Glutamatergic neuron (in vitro differentiated cells): Measurements from ENCODE around the gene GNAI1. TPM values are rescaled to one million over a fixed set of nuclear protein-coding genes. Genes with fewer than 3 reads are reported as not detected.

Source experiments
- DNase-seq: peaks from one replicate; pipeline ENCODE4 v3.0.0; 2022
- H3K27ac Mint-ChIP-seq: one replicate; pipeline ENCODE4 v1.8.0; 2020; ENCODE audit warnings: mild to moderate bottlenecking, mixed read lengths, inconsistent platforms; ENCODE audit not compliant: unreplicated experiment
- H3K27me3 Mint-ChIP-seq: one replicate; pipeline ENCODE4 v1.8.0; 2020; ENCODE audit warnings: mild to moderate bottlenecking, moderate library complexity, mixed read lengths, inconsistent platforms; ENCODE audit not compliant: unreplicated experiment
- H3K36me3 Mint-ChIP-seq: one replicate; pipeline ENCODE4 v1.8.0; 2020; ENCODE audit warnings: mild to moderate bottlenecking, mixed read lengths, inconsistent platforms; ENCODE audit not compliant: unreplicated experiment
- H3K4me1 Mint-ChIP-seq: one replicate; pipeline ENCODE4 v1.8.0; 2020; ENCODE audit warnings: mild to moderate bottlenecking, low read depth, mixed read lengths, inconsistent platforms; ENCODE audit not compliant: unreplicated experiment
- H3K4me3 Mint-ChIP-seq: one replicate; pipeline ENCODE4 v1.8.0; 2020; ENCODE audit warnings: mild to moderate bottlenecking, mixed read lengths, inconsistent platforms; ENCODE audit not compliant: unreplicated experiment
- H3K9me3 Mint-ChIP-seq: one replicate; pipeline ENCODE4 v1.8.0; 2020; ENCODE audit warnings: mild to moderate bottlenecking, moderate library complexity, mixed read lengths, inconsistent platforms; ENCODE audit not compliant: unreplicated experiment
- total RNA-seq: library from RNA; stranded (reverse); fragmentation: NEBNext Ultra II Directional; extraction: Animal tissue kit (Norgen Biotek cat#: 25700); gene quantifications from one replicate; pipeline ENCODE4 v1.2.1, GENCODE V29; 2021; ENCODE audit not compliant: unreplicated experiment
- TF ChIP-seq, protein P1 (sequence below): fragments of 200-600 bp; sonication (generic); IDR thresholded peaks from one replicate; pipeline ENCODE4 v1.5.0; 2021; ENCODE audit not compliant: partially characterized antibody, unreplicated experiment

Gene GNAI1
- total RNA-seq, 1 donor from 2014 or later = 61.9 TPM

DNA sequence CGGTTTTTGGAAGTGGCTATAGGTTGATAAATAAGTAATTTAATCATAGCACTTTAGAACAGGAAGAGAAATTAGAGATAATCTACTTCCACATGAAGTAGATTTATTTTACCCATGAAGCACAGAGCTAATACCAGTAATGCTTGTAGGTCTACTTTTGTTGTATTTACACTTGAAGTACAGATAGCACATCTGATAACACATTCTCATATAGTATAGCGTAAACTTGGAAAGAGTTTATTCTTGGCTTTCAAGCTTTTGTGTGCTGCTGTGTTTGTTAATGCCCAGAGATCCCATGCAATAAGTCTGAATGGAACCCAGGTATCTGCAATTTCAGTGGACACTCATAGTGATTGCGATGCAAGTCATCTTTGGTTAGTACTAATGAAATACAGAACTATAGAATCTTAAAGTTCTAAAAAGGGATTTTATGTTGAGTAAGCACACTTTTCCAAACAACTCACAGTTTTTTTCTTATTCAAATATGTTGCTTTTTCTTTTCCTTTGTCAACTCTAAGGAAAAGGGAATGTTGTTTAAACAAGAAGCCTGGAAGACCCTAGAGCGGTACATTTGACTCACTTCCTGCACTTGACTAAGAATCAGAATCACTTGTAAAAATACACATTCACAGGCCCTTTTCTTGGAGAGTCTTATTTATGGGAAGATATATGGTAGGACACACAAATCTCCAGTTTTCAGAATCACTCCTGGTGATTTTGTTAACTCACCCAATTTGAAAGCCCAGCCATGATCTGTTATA is 105.8 kb downstream of the GNAI1 start:
- DNase-seq = no peak
- peaks cover 2% of the 10 kb centered on the region for H3K27me3 Mint-ChIP-seq
- H3K36me3 Mint-ChIP-seq = no peaks in the 10 kb centered on the region
- no peak overlapping the region for H3K4me3 Mint-ChIP-seq
- H3K27ac Mint-ChIP-seq = no peak overlapping the region
- peaks cover 19% of the 10 kb centered on the region for H3K4me1 Mint-ChIP-seq
- TF ChIP-seq, protein P1, sequence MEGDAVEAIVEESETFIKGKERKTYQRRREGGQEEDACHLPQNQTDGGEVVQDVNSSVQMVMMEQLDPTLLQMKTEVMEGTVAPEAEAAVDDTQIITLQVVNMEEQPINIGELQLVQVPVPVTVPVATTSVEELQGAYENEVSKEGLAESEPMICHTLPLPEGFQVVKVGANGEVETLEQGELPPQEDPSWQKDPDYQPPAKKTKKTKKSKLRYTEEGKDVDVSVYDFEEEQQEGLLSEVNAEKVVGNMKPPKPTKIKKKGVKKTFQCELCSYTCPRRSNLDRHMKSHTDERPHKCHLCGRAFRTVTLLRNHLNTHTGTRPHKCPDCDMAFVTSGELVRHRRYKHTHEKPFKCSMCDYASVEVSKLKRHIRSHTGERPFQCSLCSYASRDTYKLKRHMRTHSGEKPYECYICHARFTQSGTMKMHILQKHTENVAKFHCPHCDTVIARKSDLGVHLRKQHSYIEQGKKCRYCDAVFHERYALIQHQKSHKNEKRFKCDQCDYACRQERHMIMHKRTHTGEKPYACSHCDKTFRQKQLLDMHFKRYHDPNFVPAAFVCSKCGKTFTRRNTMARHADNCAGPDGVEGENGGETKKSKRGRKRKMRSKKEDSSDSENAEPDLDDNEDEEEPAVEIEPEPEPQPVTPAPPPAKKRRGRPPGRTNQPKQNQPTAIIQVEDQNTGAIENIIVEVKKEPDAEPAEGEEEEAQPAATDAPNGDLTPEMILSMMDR = no peak
- H3K9me3 Mint-ChIP-seq = no peaks in the 10 kb centered on the region

GRCh38 chr7:80241671-80242070 is 107.0 kb downstream of the GNAI1 start:
- H3K4me1 Mint-ChIP-seq = peaks cover 12% of the 10 kb centered on the region

DNA sequence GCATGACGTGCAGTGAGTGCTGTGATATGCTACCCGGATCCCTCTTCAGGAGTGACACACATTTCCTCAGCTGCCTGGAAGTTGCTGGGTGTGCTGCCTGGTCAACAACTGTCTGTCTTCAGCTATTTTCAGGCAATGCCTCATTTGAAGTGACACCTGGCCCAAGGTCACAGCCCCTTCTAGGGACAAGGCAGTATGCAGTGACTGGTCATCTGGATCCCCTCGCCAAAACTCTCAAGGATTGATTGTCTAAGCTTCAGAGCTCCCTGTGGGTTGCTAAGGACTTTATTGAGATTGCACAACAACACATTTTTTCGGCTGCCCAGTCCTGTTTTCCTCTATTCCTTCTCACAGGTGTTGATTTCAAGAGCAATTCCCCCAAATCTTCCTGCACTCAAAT is 108.8 kb downstream of the GNAI1 start:
- H3K4me1 Mint-ChIP-seq = peaks cover 10% of the 10 kb centered on the region
- H3K36me3 Mint-ChIP-seq = no peaks in the 10 kb centered on the region
- H3K27me3 Mint-ChIP-seq = peaks cover 2% of the 10 kb centered on the region
- H3K9me3 Mint-ChIP-seq = no peaks in the 10 kb centered on the region
- TF ChIP-seq, protein P1 = no peak
- no peak overlapping the region for H3K4me3 Mint-ChIP-seq
- no peak for DNase-seq
- H3K27ac Mint-ChIP-seq = no peak overlapping the region

More at GRCh38 chr7:80241671-80242070, 107.0 kb downstream of the GNAI1 start:
- no peak overlapping the region for H3K4me3 Mint-ChIP-seq
- no peaks in the 10 kb centered on the region for H3K9me3 Mint-ChIP-seq
- H3K36me3 Mint-ChIP-seq = no peaks in the 10 kb centered on the region
- TF ChIP-seq, protein P1 = no peak
- H3K27me3 Mint-ChIP-seq = peaks cover 2% of the 10 kb centered on the region
- no peak for DNase-seq
- H3K27ac Mint-ChIP-seq = no peak overlapping the region

GRCh38 chr7:80244206-80244916 is 109.7 kb downstream of the GNAI1 start:
- Mint-ChIP-seq H3K4me1 (peaks cover 10% of the 10 kb centered on the region), H3K4me3 (peak overlapping the region; percentile 34), H3K36me3 (no peaks in the 10 kb centered on the region), H3K9me3 (no peaks in the 10 kb centered on the region), H3K27me3 (peaks cover 2% of the 10 kb centered on the region), H3K27ac (peak overlapping the region; percentile 78)
- TF ChIP-seq, protein P1 = no peak
- no peak for DNase-seq

- H3K36me3 Mint-ChIP-seq = no peaks in the 10 kb centered on the region
- peaks cover 10% of the 10 kb centered on the region for H3K4me1 Mint-ChIP-seq
- no peaks in the 10 kb centered on the region for H3K9me3 Mint-ChIP-seq
- H3K4me3 Mint-ChIP-seq = no peak overlapping the region
- DNase-seq = no peak
- TF ChIP-seq, protein P1 = no peak
- no peak overlapping the region for H3K27ac Mint-ChIP-seq
- peaks cover 2% of the 10 kb centered on the region for H3K27me3 Mint-ChIP-seq
These were observed 112.5 kb downstream of the GNAI1 start for GRCh38 chr7:80247144-80247543.
